CD4-positive, alpha-beta T cell treated with Interferon gamma for 1 hour (primary cell): ENCODE measurements around the gene STIM1.
A peak's percentile ranks its signal among the peaks of the same experiment; 100 is the strongest.
"Not testable (repeated sequence)": the region's sequence is repeated elsewhere in the genome, so short reads cannot be mapped to it uniquely, and the experiment has no call there.

Experiments used
- DNase-seq: peaks from one replicate; pipeline ENCODE4 v3.0.0-alpha.2; 2020

STIM1 gene

DNA sequence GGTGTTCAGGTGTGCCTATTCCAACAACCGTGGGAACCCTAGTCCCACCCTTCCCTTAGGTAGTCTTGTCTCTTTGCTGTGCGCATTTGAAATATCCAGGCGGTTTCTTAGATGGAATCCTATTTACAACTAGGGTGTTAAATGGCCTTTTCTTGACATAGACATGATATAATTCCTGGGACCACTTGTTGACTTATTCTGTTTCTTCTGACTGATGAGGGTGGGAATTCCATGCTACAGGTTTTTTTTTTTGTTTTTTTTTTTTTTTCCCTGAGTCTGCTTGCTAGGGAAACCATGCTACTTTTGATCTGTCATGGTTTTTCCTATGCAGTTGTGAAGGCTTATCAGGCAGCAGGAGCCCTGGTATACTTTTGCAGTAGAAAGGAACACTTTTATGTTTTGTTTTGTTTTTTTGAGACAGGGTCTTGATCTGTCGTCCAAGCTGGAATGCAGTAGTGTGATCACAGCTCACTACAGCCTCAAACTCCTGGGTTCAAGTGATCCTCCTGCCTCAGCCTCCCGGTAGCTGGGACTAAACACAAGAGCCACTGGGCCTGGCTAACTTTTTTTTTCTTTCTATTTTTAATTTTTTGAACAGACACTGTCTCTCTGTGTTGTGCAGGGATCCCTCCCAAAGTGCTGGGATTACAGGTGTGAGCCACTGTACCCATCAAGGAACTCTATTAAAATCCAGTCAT, 1.5 kb downstream of the STIM1 start:
- DNase-seq: no peak

DNA sequence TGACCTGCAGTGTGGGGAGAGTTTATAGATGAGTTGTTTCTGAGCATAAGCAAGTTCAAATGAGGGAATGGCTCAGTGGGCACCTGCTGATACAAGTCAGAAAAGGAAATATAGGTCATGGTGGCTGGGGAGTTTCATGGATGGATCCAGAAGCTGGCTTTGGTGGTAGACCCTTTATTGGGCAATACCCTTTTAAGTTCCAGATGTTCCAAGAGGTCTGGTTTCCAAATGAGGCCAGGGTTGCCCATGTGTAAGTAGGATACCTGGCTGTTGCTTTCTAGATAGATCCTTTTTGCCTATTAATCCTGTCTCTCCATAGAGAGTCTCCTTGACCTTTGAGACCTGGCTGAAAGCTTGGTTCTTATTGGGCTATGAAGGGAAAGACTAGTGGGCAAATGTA, 2.2 kb downstream of the STIM1 start:
- DNase-seq: no peak

DNA sequence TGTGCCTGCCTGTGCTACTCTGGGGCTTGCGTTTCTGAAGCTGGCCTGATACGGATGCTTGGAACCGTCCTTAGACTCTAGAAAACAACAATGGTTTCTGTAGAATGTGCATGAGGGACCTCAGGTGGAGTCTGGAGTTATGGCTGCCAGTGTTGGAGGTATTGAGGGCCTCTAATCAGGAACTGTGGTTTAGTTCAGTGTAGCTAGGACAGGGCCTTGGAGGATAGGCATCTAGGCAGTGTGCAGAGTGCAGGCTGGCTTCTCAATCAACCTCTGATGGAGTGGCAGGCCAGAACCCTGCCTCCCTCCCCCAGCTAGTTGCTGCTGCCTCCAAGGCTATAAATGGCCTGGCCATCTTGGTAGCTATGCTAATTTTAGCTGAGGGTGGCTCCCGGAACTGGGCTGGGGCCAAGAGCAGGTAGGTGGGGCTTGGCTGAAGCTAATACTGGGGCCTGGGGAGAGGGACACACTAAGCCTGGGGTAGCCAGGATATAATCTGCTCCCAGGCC, 4.0 kb downstream of the STIM1 start:
- DNase-seq: no peak

DNA sequence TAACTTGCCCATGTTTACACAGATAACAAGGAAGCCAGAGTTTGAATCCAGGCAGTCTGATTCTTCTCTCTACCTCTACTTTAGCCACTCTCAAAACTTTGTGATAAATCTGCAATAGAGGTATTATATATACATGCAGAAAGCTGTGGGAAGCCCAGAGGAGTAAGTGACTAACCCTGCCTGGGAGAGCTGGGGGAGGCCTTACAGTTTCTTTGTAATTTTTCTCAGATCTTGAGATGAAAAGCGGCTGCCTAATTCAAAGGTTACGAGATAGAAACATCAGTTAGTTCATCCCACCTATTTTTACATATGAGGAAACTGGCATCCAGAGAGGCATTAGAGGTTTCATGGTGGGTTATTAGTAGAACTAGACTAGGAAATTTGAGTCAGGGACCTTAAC, 4.9 kb downstream of the STIM1 start:
- no peak for DNase-seq

DNA sequence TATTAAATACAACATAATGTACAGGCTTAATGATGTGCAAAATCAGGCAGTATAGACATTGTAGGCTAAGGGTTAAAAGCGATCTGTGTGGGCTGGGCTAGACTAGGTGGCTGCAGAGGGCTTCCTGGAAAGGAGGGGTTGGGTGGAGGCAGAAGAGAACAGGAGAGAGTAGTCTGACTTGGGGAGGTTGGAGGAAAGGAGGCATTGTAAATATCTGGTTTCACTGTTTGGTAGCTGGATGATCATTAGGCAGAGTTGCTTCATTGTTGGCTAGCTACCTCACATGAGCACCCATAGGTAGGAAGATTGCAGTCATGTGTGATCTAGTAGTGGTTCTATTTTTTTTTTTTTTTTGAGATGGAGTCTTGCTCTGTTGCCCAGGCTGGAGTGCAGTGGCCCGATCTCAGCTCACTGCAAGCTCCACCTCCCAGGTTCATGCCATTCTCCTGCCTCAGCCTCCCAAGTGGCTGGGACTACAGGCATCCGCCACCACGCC, 5.5 kb downstream of the STIM1 start:
- not testable (repeated sequence) for DNase-seq

DNA sequence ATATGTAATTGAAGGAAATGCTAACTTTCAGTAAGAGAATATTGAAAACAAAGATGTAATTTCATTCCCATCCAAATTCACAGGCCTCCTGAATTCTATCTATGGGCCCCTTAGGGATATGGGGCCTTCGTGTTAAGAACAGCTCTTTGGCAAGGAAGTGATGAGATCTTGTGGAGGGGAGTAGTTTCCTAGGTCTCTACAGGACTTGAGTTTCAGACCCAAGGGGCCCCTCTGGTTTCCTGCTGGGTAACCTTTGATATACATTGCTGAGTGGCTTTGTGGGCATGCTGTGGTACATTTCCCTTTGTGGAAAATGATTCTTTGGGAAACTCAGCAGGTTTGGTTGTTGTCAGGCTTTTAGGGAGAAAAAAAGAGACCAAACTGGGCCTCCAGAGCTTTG, 6.2 kb downstream of the STIM1 start:
- DNase-seq: no peak

DNA sequence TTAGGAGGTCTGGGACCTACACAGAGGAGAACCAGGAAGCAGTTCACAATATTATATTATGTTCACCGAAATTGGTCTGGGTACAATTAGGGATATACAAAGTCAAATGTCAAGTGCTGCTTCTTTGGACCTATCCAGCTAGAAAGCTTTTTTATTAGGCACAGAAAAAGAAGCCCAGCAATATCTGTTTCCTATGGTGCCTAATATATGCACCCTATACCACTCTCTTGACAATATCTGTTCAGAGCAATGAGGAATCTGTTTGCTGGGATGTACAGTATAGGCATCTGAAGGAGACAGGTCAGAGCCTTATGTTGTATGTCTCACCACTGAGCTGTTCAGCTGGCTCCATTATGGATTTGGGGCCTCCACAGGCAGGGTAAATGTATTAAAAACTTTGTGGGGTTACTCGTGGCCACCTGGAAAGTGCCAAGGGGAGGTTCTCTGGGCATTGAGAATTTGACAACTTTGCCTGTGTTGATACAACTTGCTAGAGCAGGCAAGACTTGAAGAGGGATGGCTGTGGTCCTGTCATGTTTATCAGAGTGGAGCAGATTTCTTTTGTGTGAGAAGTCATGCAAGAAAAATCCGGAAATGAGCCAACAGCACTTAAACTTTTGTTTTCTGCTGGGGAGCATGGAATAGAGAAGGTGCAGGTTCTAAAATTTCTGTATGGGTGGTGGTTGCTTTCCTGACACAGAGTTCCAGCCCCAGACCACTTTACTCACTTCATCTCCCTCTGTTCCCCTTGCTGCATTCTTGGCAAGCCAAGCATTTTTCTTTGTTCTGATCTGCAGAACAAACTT, 10.1 kb downstream of the STIM1 start:
- no peak for DNase-seq

DNA sequence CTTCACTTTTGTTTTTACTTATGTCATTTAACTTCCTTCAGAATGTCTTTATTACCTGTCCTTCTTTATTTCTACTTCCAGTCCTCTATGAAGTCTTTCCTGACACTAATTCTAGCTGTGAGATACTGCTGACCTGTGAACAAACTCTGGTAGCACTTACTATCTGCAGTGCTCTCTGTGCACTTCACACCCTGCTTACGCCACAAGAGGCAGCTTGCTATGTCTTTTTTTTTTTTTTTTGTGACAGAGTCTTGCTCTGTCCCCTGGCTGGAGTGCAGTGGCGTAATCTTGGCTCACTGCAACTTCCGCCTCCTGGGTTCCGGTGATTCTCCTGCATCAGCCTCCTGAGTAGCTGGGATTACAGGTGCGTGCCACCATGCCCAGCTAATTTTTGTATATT, 10.7 kb downstream of the STIM1 start:
- peak; percentile 43 for DNase-seq

DNA sequence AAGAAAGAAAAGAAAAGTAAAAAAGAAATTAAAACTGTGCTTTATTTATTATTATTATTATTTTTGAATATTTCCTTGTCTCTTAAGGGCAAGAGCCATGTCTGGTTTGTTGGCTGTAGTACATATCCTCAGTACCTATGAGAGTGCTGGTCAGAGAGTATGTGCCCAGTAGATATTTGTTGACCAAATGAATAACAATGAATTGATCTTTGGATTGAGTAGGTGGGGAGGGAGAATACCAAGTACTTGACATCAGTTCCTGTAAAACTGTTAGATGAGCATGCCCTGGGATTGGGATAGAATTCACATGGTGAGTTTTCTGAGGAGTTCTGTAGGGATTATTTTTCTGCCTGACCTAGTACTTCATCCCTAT, 11.4 kb downstream of the STIM1 start:
- DNase-seq: no peak

DNA sequence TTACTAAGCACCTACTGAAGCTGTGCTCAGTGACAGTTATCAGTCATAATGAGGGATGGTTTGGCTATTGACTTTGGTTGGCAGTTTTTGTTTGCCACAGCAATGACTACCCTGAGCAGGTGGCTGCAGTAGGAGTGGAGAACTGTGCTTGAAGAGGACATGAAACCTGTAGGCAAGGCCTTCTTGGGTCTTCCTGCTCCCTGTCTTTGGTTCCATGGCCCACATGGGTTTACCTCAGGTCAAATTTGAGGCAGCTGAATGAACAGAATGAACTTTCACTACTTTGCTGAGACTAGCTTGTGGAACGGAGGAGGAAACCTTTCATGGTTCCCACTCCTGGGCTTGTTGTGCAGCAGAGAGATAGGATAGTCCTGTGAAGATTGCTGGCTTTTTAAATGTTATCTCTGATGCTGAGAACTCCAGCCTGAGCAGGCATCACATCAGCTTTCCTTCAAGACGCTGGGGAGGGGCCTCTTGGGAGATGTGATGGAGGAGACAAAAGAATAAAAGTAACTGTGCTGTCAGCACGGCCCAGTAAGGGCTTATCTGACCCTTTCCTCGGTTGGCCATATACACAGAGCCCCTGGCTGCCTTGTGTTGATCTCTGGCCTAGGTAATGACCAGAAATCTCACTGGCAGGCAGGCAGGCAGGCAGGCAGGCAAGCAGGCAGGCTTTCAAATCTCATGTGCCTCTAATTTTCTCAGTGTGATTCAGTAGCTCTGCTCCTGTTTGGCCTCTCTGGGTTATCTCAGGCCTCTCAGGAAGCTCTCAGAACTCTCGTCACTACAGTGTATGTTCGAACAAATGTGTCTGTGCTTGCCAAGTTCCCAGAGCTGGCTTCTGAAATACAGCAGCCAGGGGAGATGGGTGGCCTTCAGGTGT, 12.0 kb downstream of the STIM1 start:
- DNase-seq: no peak

DNA sequence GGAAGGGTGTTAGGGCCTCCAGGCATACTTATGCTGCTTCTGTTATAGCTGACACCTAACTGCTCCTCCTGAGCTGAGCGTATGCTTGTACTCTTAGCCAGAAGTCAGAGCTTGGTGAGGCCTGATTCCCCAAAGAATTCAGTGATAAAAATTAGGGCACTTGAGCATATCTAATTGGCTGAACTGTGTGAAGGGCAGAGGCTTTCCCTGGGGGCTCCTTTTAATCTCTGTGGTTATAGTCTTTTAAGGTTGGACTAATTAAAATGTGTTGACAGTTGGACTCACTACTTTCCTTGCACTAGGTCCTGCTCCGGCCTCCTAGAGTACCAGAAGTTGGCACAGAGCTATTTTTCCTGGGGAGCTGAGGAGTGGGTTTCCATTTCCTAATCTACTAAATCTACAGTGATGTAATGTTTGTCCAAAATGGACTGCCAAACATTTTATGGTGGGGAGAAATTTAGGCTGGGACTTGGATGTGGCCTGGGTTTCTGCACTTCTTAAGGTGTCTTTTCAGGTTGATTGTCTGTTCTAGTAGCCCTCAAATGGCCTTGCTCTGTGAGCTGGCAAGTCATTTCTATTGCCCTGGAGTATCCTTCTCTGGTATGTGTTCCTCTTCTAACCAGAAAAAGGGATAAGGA, 18.4 kb downstream of the STIM1 start:
- no peak for DNase-seq

DNA sequence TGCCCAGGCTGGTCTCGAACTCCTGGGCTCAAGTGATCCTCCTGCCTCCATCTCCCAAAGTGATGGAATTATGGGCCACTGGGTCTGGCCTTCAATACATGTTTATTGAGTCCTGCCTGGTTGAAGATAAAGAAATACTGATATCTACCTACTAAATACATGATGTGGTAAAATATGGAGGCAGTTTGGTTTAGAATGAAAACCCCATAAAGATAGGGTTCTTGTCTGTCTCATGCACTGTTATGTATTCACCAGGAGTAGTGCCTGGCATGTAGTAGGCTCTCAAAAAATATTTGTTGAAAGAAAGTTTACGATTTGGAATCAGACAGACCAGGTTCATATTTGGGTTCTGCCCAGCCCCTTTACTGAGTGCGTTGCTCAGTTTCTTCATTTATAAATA, 21.1 kb downstream of the STIM1 start:
- no peak for DNase-seq

DNA sequence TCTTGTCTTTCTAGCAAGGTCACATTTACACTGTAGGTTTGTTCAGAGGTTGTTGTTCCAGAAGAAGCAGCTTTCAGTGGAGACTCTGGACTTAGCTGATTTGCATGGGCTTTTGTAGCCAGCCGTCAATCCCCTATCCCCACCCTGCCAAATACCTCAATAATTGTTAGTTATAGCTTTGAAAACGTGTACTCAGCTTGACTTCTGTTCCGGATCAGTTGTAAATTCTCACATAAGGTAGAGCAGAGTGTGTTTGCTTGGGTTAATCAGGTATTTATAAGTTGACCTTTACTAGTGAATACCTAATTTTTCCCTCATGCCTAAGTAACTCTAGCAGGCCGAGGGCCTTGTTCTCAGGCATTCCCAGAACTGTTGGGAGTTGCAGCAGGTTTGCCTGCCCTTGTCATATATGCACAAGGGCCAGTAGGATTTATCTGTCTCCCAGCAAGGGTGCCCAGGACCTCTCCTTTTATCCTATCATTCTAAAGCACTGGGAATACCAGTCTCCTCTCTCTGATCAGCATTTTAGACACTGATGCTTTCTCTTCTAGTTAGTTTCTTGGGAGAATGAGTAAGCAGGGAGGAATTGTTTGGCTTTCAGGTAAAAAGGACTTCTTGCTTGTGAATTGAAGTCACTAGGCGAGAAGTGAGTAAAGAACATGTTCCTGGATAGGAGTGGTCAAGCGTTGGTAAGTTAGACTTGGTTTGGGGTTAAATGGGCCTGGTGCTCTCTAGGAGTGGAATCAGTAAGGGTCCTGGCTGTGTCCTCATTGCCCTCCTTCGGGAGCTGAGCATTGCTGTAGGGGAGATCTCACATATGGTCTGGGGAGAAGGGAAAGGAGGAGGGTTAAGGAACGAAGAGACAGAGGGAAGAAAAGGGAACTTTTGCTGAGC, 22.1 kb downstream of the STIM1 start:
- no peak for DNase-seq

DNA sequence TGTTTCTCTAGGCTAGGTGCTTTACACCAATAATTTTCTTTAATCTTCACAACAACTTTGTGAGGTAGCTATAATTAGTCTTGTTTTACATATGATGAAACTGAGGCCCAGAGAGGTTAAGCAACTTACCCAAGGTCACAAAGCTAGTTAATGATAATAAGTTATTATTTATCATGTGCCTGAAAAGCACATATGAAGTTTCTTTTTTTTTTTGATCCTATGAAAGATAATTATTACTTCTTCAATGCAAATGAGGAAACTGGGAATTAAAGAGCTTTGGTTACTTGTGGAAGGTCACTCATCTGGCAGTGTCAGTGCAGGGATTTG, 22.8 kb downstream of the STIM1 start:
- no peak for DNase-seq

DNA sequence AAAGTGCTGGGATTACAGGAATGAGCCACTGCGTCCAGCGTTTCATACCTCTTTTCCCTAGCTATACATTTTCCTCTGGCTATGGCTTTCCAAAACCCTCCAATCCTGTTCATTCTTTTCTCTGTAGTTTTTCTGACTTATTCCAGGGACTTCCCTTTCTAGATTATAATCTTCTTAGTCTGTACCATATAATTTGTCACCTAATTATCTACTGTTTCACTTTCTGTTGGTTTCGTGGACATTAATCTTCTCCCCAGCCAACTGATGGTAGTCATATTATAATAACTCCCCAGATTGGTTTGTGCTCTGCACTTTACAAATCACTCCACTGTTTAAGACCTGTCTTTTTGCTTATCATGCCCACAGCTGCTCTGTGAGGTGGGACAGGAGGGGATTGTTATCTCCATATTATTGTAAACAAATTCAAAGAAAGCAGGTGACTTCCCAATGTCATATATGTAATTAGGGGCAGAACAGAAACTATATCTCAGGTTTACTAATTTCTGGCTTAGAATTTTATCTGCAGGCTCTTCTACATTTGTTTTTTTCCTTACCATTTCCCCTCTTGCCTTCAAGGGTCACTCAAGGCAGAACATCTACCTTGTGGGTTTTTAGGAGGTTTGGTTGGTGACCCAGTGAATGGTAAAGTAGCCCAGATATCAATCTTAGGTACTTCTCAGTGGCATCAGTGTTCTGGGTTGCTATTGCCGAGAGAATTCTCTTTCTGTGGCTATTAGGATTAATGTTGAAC, 23.9 kb downstream of the STIM1 start:
- DNase-seq: no peak

DNA sequence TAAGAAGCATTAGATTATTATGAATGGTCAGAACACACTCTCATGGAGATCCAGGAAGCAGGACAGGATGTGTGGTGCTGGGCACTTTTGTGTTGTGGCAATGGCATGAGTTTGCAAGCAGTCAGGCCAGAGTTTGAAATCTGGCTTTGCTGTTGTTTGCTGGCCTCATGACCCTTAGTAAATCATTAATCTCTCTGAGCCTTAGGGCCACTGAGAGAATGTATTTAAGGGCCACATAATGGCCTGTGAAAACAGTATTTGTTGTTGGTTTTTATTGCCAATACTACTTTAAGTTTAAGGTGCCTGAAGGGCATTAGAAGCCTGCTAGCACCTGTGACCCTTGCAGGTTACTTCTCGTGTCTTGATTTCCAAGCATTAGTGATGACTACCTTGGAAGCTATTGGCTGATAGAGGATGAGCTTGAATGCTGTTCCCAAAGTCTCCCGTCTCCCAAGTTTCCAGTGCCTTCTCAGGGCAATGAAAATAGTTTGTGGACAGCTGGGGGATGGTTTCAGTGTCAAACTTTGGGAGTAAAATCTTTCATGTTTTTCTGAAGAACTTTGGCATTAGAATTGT, 24.6 kb downstream of the STIM1 start:
- DNase-seq: no peak

DNA sequence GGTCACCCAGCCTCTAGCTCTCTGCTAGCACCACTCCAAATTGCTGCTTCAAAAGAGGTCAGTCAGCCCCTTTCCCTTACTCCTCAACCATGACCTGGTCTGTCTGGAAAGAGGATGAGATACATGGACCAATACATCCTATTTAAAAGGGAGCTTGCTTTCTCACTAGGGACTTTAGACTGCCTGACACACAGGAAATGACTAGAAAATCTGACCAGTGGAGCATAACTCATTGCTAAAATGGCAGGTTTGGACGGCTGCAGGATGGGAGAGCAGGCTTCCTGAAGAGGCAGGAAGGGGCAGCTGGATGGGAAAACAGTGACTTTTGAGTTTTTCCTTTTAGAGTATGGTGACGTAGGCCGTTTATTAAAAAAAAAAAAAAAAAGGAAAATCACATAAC, 25.3 kb downstream of the STIM1 start:
- DNase-seq: no peak

DNA sequence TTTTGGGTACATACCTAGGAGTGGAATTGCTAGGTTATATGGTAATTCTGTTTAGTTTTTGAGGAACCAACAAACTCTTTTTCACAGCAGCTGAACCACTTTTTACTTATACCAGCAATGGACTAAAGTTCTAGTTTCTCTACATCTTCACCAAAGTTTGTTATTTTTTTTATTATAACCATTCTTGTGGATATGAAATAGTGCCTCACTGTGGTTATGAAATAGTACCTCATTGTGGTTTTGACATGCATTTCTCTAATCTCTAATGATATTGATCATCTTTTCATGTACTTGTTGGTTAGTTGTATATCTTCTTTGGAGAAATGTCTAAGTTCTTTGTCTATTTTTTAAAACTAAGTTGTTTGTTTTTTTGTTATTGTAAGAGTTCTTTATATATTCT, 27.2 kb downstream of the STIM1 start:
- DNase-seq: no peak

DNA sequence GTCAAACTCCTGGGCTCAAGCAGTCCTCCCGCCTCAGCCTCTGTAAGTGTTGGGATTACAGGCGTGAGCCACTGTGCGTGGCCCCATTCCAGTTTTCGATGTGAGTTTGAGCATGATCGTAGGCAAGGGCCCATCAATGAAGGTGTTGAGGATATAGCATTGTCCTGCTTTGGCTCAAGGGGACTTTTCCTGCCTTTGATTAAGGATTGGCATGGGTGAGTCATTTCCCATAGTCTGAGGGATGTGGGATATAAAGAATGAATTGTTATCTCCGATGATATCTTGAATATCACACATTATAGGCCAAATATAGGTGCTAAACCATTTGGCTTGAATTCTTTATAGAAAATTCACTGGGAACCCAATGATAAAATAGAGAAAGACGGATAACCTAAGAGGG, 30.4 kb downstream of the STIM1 start:
- no peak for DNase-seq

DNA sequence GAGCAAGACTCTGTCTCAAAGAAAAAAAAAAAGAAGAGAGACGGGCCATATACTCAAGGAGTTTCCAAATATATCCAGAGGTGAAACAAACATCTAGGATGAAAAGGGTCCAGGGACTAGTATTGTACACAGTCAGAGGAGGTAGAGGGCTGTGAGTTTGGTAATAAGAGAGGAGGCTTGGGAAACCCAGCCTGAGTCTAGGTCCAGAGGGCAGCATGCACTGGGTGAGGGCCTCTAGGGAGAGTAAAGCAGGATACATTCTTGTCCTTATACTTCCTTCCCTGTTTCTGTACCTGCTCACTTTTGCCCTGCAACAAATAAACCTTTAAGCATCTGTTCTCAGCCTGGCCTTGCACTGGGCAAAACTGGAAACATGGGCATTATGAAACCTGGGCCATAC, 31.5 kb downstream of the STIM1 start:
- no peak for DNase-seq

DNA sequence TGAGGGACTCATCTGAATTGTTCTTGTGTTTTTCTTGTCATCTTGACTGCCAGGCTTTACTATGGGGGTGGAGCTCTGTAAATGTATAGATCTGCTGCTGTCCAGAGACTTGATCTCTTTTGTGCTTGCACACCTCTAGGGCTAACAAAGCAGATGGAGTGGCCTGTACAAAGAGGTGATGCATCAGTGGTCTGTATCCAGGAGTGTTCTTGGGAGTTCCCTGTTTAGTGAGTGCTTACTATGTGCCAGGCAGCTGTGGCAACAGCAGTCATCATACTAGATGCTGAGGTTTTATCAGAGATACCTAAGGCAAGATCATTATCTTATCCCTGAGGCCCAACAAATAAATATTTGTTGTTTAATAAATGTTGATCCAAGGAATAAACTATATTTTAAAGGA, 33.4 kb downstream of the STIM1 start:
- DNase-seq: no peak
